Measurements from ENCODE around the gene LY6G5B. TPM values are rescaled to one million over a fixed set of nuclear protein-coding genes. Genes with fewer than 3 reads are reported as not detected.

The LY6G5B gene
- total and polyA plus RNA-seq, 2 donors from 2014 or later: 2.5 to 15.1 TPM

GRCh38 chr6:31689249-31690110 lies 19.7 kb downstream of the LY6G5B start:
- peak in 1 of 5 donors; percentile 17 for DNase-seq
- no peaks in the 10 kb centered on the region for H3K9me3 ChIP-seq (ENCODE audit: control insufficient read depth in 2 of 3, insufficient read depth in 1 of 3, low read length in 3 of 3)
- no peak for TF ChIP-seq CTCF (IDR thresholded peaks at IDR 0.05; ENCODE audit: borderline replicate concordance, extremely low read depth, insufficient read depth)
- no peaks in the 10 kb centered on the region for H3K27me3 ChIP-seq (ENCODE audit: control insufficient read depth, insufficient read depth, low read length)
- no peak overlapping the region for H3K9ac ChIP-seq (ENCODE audit: low read length in 3 of 3)
- no peaks in the 10 kb centered on the region for H3K4me1 ChIP-seq (ENCODE audit: control insufficient read depth in 2 of 3, insufficient read depth in 2 of 3, low read depth in 1 of 3, low read length in 3 of 3)
- H3K27ac ChIP-seq (ENCODE audit: low read depth in 2 of 2, low read length in 2 of 2): no peak overlapping the region
- no peak overlapping the region for H3K4me3 ChIP-seq (ENCODE audit: low read length in 3 of 3)
- peaks cover 4 to 46% (median 40%) of the 10 kb centered on the region in 3 donors for H3K36me3 ChIP-seq (ENCODE audit: control insufficient read depth in 2 of 3, insufficient read depth in 3 of 3, low read length in 3 of 3)
- intact Hi-C loops (cut with DNase I): no loop called here
- no peak for FAIRE-seq

- DNase-seq (no peak), FAIRE-seq (no peak)
- Histone ChIP-seq H3K4me1 (ENCODE audit: control insufficient read depth in 2 of 3, insufficient read depth in 2 of 3, low read depth in 1 of 3, low read length in 3 of 3) (no peaks in the 10 kb centered on the region), H3K9me3 (ENCODE audit: control insufficient read depth in 2 of 3, insufficient read depth in 1 of 3, low read length in 3 of 3) (no peaks in the 10 kb centered on the region), H3K27me3 (ENCODE audit: control insufficient read depth, insufficient read depth, low read length) (no peaks in the 10 kb centered on the region), H3K4me3 (ENCODE audit: low read length in 3 of 3) (no peak overlapping the region), H3K9ac (ENCODE audit: low read length in 3 of 3) (no peak overlapping the region), H3K36me3 (ENCODE audit: control insufficient read depth in 2 of 3, insufficient read depth in 3 of 3, low read length in 3 of 3) (peaks cover 9 to 49% (median 46%) of the 10 kb centered on the region in 3 donors), H3K27ac (ENCODE audit: low read depth in 2 of 2, low read length in 2 of 2) (no peak overlapping the region)
- no peak for TF ChIP-seq CTCF (IDR thresholded peaks at IDR 0.05; ENCODE audit: borderline replicate concordance, extremely low read depth, insufficient read depth)
- intact Hi-C loops (cut with DNase I): no loop called here
These were observed 20.7 kb downstream of the LY6G5B start for GRCh38 chr6:31690231-31691077.

GRCh38 chr6:31691078-31691463 lies 21.3 kb downstream of the LY6G5B start:
- FAIRE-seq: no peak
- Histone ChIP-seq H3K36me3 (ENCODE audit: control insufficient read depth in 2 of 3, insufficient read depth in 3 of 3, low read length in 3 of 3) (peaks cover 9 to 49% (median 46%) of the 10 kb centered on the region in 3 donors), H3K9ac (ENCODE audit: low read length in 3 of 3) (no peak overlapping the region), H3K27me3 (ENCODE audit: control insufficient read depth, insufficient read depth, low read length) (no peaks in the 10 kb centered on the region), H3K4me1 (ENCODE audit: control insufficient read depth in 2 of 3, insufficient read depth in 2 of 3, low read depth in 1 of 3, low read length in 3 of 3) (no peaks in the 10 kb centered on the region), H3K4me3 (ENCODE audit: low read length in 3 of 3) (no peak overlapping the region), H3K9me3 (ENCODE audit: control insufficient read depth in 2 of 3, insufficient read depth in 1 of 3, low read length in 3 of 3) (no peaks in the 10 kb centered on the region), H3K27ac (ENCODE audit: low read depth in 2 of 2, low read length in 2 of 2) (no peak overlapping the region)
- intact Hi-C loops (cut with DNase I): no loop called here
- DNase-seq: no peak
- TF ChIP-seq CTCF (IDR thresholded peaks at IDR 0.05; ENCODE audit: borderline replicate concordance, extremely low read depth, insufficient read depth): no peak
